GM18505 (cell line): Measurements from ENCODE around the gene STX5.
"Not testable (repeated sequence)": the region's sequence is repeated elsewhere in the genome, so short reads cannot be mapped to it uniquely, and the experiment has no call there.

ENCODE experiments used
- ATAC-seq: cut with Tn5 transposase; IDR thresholded peaks from one replicate; pipeline ENCODE4 v1.9.1; 2021; ENCODE audit not compliant: unreplicated experiment
- POLR2A ChIP-seq: IDR thresholded peaks from 4 replicates; pipeline ENCODE4 v1.6.1; 2011; ENCODE audit warnings: borderline replicate concordance; ENCODE audit not compliant: insufficient read depth, insufficient read length; ENCODE audit errors: extremely low read depth

Gene STX5

DNA sequence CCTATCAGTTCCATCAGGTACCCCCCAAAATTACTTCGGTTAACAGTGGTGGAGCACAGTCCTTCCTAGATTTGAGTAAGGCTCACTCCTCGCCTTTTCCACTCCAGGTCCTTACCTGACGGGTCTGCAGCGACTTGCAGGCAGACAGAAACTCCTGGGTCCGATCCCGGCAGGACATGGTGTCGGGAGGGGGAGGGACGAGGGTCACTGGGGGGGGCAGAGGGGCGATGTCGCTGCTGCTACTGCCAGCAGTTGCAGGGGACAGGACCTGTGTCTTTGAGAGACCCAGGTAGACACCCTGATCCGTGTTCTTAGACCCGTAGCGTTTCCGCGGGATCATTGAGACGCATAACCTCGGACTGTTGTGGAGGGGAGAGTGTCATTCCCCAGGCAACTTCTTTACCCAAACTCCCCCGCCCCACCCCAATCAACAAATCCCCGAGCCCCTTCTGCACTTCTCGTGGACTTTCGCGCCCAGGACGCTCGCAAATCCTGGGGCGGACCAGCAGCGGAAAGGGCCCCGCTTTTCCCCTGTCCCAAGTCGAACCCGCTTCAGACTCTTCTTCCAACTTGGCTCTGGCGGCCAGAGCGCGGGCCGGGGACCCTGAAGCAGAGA is 839 bp downstream of the STX5 start:
- TF ChIP-seq POLR2A = no peak
- peak; percentile 6 for ATAC-seq

DNA sequence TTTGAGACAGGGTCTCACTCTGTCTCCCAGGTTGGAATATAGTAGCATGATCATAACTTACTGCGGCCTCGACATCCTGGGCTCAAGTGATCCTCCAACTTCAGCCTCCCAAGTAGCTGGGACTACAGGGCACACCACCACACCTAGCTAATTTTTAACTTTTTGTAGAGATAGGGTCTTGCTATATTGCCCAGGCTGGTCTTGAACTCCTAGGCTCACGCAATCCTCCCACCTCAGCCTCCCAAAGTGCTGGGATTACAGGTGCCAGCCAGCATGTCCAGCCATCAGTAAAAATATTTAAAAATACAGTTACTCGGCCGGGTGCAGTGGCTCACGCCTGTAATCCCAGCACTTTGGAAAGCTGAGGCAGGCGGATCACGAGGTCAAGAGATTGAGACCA is 3.7 kb downstream of the STX5 start:
- not testable (repeated sequence) for ATAC-seq

DNA sequence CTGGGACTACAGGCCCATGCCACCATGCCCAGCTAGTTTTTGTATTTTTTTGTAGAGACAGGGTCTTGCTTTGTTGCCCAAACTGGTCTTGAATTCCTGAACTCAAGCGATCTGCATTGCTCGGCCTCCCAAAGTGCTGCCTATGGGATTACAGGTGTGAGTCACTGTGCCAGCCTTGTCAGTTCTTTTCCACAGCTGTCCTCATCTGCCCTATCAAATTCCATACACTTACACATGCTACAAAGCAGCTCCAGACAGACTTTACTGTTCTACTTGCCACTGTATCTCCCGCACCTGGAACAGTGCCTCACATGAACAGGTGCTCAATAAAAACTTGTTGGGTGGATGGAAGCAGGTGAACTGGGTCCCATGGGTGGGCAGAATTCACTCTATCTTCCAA is 8.2 kb downstream of the STX5 start:
- no peak for ATAC-seq
- TF ChIP-seq POLR2A = no peak

DNA sequence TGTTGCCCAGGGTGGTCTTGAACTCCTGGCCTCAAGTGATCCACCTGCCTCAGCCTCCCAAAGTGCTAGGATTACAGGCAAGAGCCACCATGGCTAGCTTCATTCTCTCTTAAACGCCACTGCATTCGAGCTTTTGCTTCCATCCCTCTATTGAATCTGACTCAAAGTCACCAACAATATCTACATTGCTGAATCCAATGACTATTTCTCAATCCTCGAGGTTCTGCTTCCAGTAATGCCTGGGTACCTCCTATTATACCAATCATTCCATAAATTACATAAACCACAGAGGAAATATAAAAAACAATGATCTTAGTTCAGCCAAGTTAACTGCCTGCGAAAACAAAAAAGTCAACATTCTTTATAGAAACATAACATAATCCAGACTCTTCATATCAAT is 14.7 kb downstream of the STX5 start:
- no peak for ATAC-seq
- TF ChIP-seq POLR2A = no peak

GRCh38 chr11:62816557-62816956 is 15.3 kb downstream of the STX5 start:
- no peak for ATAC-seq
- TF ChIP-seq POLR2A = no peak

GRCh38 chr11:62811659-62812058 is 20.2 kb downstream of the STX5 start:
- ATAC-seq = no peak
- no peak for TF ChIP-seq POLR2A

DNA sequence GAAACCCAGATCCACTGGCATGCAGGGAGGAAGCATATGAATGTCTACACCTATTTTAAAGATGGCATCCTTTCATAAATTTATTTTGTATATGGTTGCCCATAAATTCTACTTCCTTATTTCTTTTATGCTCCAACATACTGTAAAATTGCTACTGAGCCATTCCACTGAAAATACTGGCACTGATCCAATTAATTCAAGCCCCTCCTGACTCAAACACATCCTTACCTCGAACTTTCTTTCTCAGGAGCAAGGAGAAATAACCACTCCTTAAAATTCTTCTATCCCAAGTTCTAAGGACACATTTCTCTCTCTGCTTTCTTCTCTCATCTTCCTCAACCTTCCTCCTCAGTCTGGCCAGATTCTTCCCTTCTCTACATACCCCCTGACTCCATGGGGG is 21.1 kb downstream of the STX5 start:
- no peak for TF ChIP-seq POLR2A
- ATAC-seq = no peak

GRCh38 chr11:62806611-62807121 is 25.2 kb downstream of the STX5 start:
- TF ChIP-seq POLR2A = no peak
- no peak for ATAC-seq

- TF ChIP-seq POLR2A = no peak
- no peak for ATAC-seq
Observed at GRCh38 chr11:62805961-62806441, 25.9 kb downstream of the STX5 start.

- peak; percentile 100 for TF ChIP-seq POLR2A
- peak; percentile 83 for ATAC-seq
Observed at GRCh38 chr11:62805076-62805892, 26.6 kb downstream of the STX5 start, which contains the start of gene NXF1. TSS of gene NXF1 (minus strand) at chr11:62805440. CDS start at chr11:62805356, 84 bp downstream.

GRCh38 chr11:62804310-62805075 is 27.4 kb downstream of the STX5 start:
- ATAC-seq = no peak
- TF ChIP-seq POLR2A = no peak

DNA sequence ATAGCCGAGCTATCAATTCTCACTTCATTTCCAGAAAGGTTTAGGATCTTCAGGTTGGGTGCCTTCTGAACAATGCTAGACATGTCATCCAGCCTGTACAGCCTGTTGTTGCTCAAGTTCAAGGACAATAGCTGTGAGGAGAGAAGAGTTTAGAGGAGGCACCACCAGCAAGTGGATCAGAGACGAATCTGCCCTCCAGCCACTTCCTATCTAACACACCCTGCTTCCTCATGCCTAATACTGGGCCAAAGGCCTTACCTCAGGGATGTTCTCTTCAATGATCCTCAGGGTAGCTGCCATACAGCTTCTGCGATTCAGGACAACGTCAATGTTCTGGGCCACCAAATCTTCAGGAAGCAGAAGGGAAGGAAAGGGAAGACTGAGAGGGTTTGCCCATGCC is 30.8 kb downstream of the STX5 start:
- ATAC-seq = no peak
- TF ChIP-seq POLR2A = no peak

DNA sequence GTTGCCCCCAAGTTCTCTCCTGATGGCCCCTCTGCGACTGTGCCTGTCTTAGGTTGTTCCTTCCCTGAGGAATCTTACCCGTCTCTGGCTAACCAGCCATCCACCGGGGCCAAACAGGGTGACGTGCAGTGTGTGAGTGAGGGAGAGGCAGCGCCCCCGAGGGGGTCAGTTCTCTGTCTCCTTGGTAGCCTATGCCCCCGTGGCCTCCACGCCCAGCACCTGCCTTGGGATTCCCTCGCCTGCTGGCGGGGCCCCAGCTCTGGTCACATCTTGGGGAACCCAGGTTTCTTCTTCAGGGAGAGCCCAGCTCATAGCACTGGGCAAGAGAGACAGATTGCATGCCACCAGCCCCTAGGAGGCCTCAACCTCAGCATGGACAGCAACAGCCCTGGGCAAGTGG is 32.4 kb downstream of the STX5 start:
- no peak for TF ChIP-seq POLR2A
- ATAC-seq = no peak
